Gastroesophageal sphincter (tissue), 4 donors: ENCODE results near the gene MTHFD2L. TPM values are rescaled to one million over a fixed set of nuclear protein-coding genes. Genes with fewer than 3 reads are reported as not detected.
"Not testable (repeated sequence)": the region's sequence is repeated elsewhere in the genome, so short reads cannot be mapped to it uniquely, and the experiment has no call there.

Experiments
- ATAC-seq: fragments of 150-250 bp; one replicate; pipeline ENCODE4 v1.9.1; 2016; ENCODE audit warnings: mild to moderate bottlenecking, moderate library complexity
- H3K27ac ChIP-seq, 4 donors: fragments of 200-600 bp; sonication (generic) in 3 of 4; 1 replicate in 3 of 4; 2 replicates in 1 of 4; pipeline ENCODE4 v1.5.1; 2016 to 2019
- H3K27me3 ChIP-seq: fragments of 200-600 bp; sonication (generic); one replicate; pipeline ENCODE4 v1.5.1; 2019
- H3K36me3 ChIP-seq, 2 donors: fragments of 200-600 bp; sonication (generic); one replicate each; pipeline ENCODE4 v1.5.1; 2019; ENCODE audit warnings: control low read depth in 1 of 2
- H3K4me1 ChIP-seq, 3 donors: fragments of 200-600 bp; sonication (generic); 1 replicate in 2 of 3; 2 replicates in 1 of 3; pipeline ENCODE4 v1.5.1; 2016 to 2019; ENCODE audit warnings: control low read depth in 2 of 3
- H3K4me3 ChIP-seq, 2 donors: fragments of 200-600 bp; sonication (generic); one replicate each; pipeline ENCODE4 v1.5.1; 2019; ENCODE audit warnings: mild to moderate bottlenecking in 1 of 2, moderate library complexity in 1 of 2
- H3K9me3 ChIP-seq, 3 donors: fragments of 200-600 bp; sonication (generic); one replicate each; pipeline ENCODE4 v1.5.1; 2017 to 2019; ENCODE audit warnings: control low read depth in 2 of 3
- CTCF ChIP-seq, 4 experiments: fragments of 200-600 bp in 2 of 4; fragments of 450-650 bp in 2 of 4; sonication (generic) in 1 of 4; IDR thresholded peaks; one replicate each; pipeline ENCODE4 v1.5.1; 2017 to 2019; ENCODE audit warnings: antibody characterized with exemption in 4 of 4, mild to moderate bottlenecking in 2 of 4, moderate library complexity in 2 of 4
- EP300 ChIP-seq: sonication (generic); formaldehyde crosslinking; IDR thresholded peaks from one replicate; pipeline ENCODE4 v1.6.1; 2017; ENCODE audit warnings: antibody characterized with exemption, mild to moderate bottlenecking
- POLR2A ChIP-seq, 2 donors: fragments of 450-650 bp; IDR thresholded peaks; one replicate each; pipeline ENCODE4 v1.6.1; 2017; ENCODE audit warnings: antibody characterized with exemption in 2 of 2, mild to moderate bottlenecking in 2 of 2, moderate library complexity in 1 of 2
- POLR2AphosphoS5 ChIP-seq: sonication (generic); formaldehyde crosslinking; IDR thresholded peaks from one replicate; pipeline ENCODE4 v1.6.1; 2017; ENCODE audit warnings: antibody characterized with exemption
- WGBS, 2 donors: methylation state at CpG; one replicate each; pipeline ENCODE4 v1.1.5; 2018; ENCODE audit warnings: low coverage in 1 of 2; 5-methylcytosine and 5-hydroxymethylcytosine counted together
- total RNA-seq, 4 donors: library from RNA; depleted of rRNA; stranded (reverse); fragments of >200 nt; gene quantifications; one replicate each; pipeline ENCODE4 v1.1.0, GENCODE V29; 2016

The MTHFD2L gene
- total RNA-seq, 4 donors from 2014 or later = 12.4 to 29.0 (median 23.4) TPM

- WGBS, 2 donors = 77 to 89% methylated on average over 4 of the region's 4 CpGs
- ATAC-seq = no peak
- H3K4me3 ChIP-seq = no peak overlapping the region
Observed at GRCh38 chr4:74338792-74339333, 180.9 kb downstream of the MTHFD2L start.

GRCh38 chr4:74339501-74339900, 181.6 kb downstream of the MTHFD2L start:
- Histone ChIP-seq H3K4me3 (no peak overlapping the region), H3K27me3 (no peaks in the 10 kb centered on the region), H3K27ac (no peak overlapping the region), H3K9me3 (peaks cover 0 to 11% (median 0%) of the 10 kb centered on the region in 3 donors), H3K36me3 (no peaks in the 10 kb centered on the region), H3K4me1 (no peaks in the 10 kb centered on the region)
- TF ChIP-seq EP300 = no peak
- TF ChIP-seq POLR2A (IDR thresholded peaks at IDR 0.05) = no peak
- TF ChIP-seq POLR2AphosphoS5 = no peak
- TF ChIP-seq CTCF (IDR thresholded peaks at IDR 0.05) = no peak
- ATAC-seq = no peak

More at GRCh38 chr4:74338792-74339333, 180.9 kb downstream of the MTHFD2L start:
- H3K36me3 ChIP-seq = no peaks in the 10 kb centered on the region
- no peaks in the 10 kb centered on the region for H3K27me3 ChIP-seq
- H3K27ac ChIP-seq = no peak overlapping the region
- no peak for TF ChIP-seq EP300
- TF ChIP-seq POLR2A (IDR thresholded peaks at IDR 0.05) = no peak
- TF ChIP-seq CTCF (IDR thresholded peaks at IDR 0.05) = no peak
- TF ChIP-seq POLR2AphosphoS5 = no peak
- peaks cover 0 to 4% (median 0%) of the 10 kb centered on the region in 3 donors for H3K9me3 ChIP-seq
- no peaks in the 10 kb centered on the region for H3K4me1 ChIP-seq

GRCh38 chr4:74340421-74340820, 182.5 kb downstream of the MTHFD2L start:
- not testable (repeated sequence) for H3K27me3 ChIP-seq, ATAC-seq, H3K27ac ChIP-seq, H3K4me1 ChIP-seq, H3K36me3 ChIP-seq, H3K4me3 ChIP-seq
- H3K9me3 ChIP-seq = peaks cover 0 to 15% (median 0%) of the 10 kb centered on the region in 3 donors

GRCh38 chr4:74344031-74344430, 186.1 kb downstream of the MTHFD2L start:
- TF ChIP-seq EP300 (no peak), POLR2AphosphoS5 (no peak)
- no peak for ATAC-seq
- no peaks in the 10 kb centered on the region for H3K27me3 ChIP-seq

More at GRCh38 chr4:74344031-74344430, 186.1 kb downstream of the MTHFD2L start:
- Histone ChIP-seq H3K9me3 (peaks cover 0 to 15% (median 0%) of the 10 kb centered on the region in 3 donors), H3K36me3 (no peaks in the 10 kb centered on the region), H3K4me1 (no peaks in the 10 kb centered on the region), H3K27ac (no peak overlapping the region), H3K4me3 (no peak overlapping the region)
- no CpG with 5 or more reads among the region's 1 CpG for WGBS, 2 donors

Other genes with a start within 250 kb of the MTHFD2L start
- not detected for gene PF4, start 176.1 kb upstream of the MTHFD2L start, total RNA-seq
- gene PPBP, start 169.9 kb upstream of the MTHFD2L start, total RNA-seq = not detected
- gene CXCL5, start 159.4 kb upstream of the MTHFD2L start, total RNA-seq = 1 to 10 TPM in 1 of 4 donors, under 1 TPM in 2, not detected in 1; 0.19 to 1.3 (median 0.42) TPM
- gene CXCL3, start 119.4 kb upstream of the MTHFD2L start, total RNA-seq = 1 to 10 TPM in 1 of 4 donors, not detected in 3; 1.9 TPM
- 10 to 100 TPM in 1 of 4 donors, 1 to 10 TPM in 3; 2.5 to 22.8 (median 5.9) TPM for gene CXCL2, start 58.9 kb upstream of the MTHFD2L start, total RNA-seq
- 1 to 10 TPM in 1 of 4 donors, not detected in 3; 1.6 TPM for gene EPGN, start 150.4 kb downstream of the MTHFD2L start, total RNA-seq
- gene EREG, start 207.0 kb downstream of the MTHFD2L start, total RNA-seq = 1 to 10 TPM; 2.4 to 7.8 (median 4.8) TPM